Mesendoderm (in vitro differentiated cells): Measurements from ENCODE around the gene EVI2B.

ENCODE experiments used
- DNase-seq: peaks from one replicate; pipeline ENCODE4 v3.0.0; 2013
- H2AK5ac ChIP-seq: 2 replicates; pipeline ENCODE4 v1.6.1; 2013; ENCODE audit warnings: low read length, inconsistent platforms
- H2BK120ac ChIP-seq: 2 replicates; pipeline ENCODE4 v1.6.1; 2013; ENCODE audit warnings: low read depth, mild to moderate bottlenecking, low read length, moderate library complexity, mixed read lengths
- H2BK15ac ChIP-seq: replicated peaks from 2 replicates; pipeline ENCODE4 v1.6.1; 2013; ENCODE audit warnings: low read depth, mild to moderate bottlenecking, moderate library complexity
- H2BK5ac ChIP-seq: 2 replicates; pipeline ENCODE4 v1.6.1; 2013; ENCODE audit warnings: low read length, inconsistent platforms
- H3K18ac ChIP-seq: 2 replicates; pipeline ENCODE4 v1.6.1; 2013; ENCODE audit warnings: mild to moderate bottlenecking, low read length, mixed read lengths
- H3K23ac ChIP-seq: one replicate; pipeline ENCODE4 v1.6.1; 2013; ENCODE audit warnings: low read length
- H3K27ac ChIP-seq: 2 replicates; pipeline ENCODE4 v1.5.1; 2013; ENCODE audit warnings: low read depth, mild to moderate bottlenecking, inconsistent platforms, low read length, moderate library complexity
- H3K27me3 ChIP-seq: 2 replicates; pipeline ENCODE4 v1.6.1; 2013; ENCODE audit warnings: low read length, control low read depth, mild to moderate bottlenecking, inconsistent platforms; ENCODE audit not compliant: insufficient read depth, poor library complexity
- H3K36me3 ChIP-seq: 2 replicates; pipeline ENCODE4 v1.6.1; 2013; ENCODE audit warnings: low read length, inconsistent platforms; ENCODE audit not compliant: control insufficient read depth, insufficient read depth
- H3K4ac ChIP-seq: one replicate; pipeline ENCODE4 v1.6.1; 2013; ENCODE audit warnings: low read depth, mild to moderate bottlenecking, low read length, moderate library complexity
- H3K4me1 ChIP-seq: 2 replicates; pipeline ENCODE4 v1.6.1; 2013; ENCODE audit warnings: low read depth, low read length, inconsistent platforms; ENCODE audit not compliant: control insufficient read depth
- H3K4me2 ChIP-seq: 2 replicates; pipeline ENCODE4 v1.6.1; 2013; ENCODE audit warnings: low read length
- H3K4me3 ChIP-seq: 2 replicates; pipeline ENCODE4 v1.5.1; 2013; ENCODE audit warnings: mild to moderate bottlenecking, low read length
- H3K56ac ChIP-seq: one replicate; pipeline ENCODE4 v1.6.1; 2013; ENCODE audit warnings: low read length
- H3K79me1 ChIP-seq: 2 replicates; pipeline ENCODE4 v1.6.1; 2013; ENCODE audit warnings: low read length, inconsistent platforms
- H3K79me2 ChIP-seq: 2 replicates; pipeline ENCODE4 v1.6.1; 2013; ENCODE audit warnings: mild to moderate bottlenecking, low read length; ENCODE audit not compliant: control insufficient read depth, insufficient read depth
- H3K9ac ChIP-seq: 2 replicates; pipeline ENCODE4 v1.6.1; 2013; ENCODE audit warnings: low read length, inconsistent platforms
- H4K5ac ChIP-seq: one replicate; pipeline ENCODE4 v1.6.1; 2013; ENCODE audit warnings: low read length
- H4K8ac ChIP-seq: one replicate; pipeline ENCODE4 v1.6.1; 2013; ENCODE audit warnings: low read depth, mild to moderate bottlenecking, control low read depth, low read length, moderate library complexity
- WGBS: extraction: QIAGEN DNeasy Blood & Tissue Kit; methylation state at CpG from one replicate; pipeline ENCODE4 v1.1.7; 2013; ENCODE audit warnings: low lambda C conversion rate, missing lambda C conversion rate; ENCODE audit not compliant: insufficient coverage; ENCODE audit errors: extremely low coverage; 5-methylcytosine and 5-hydroxymethylcytosine counted together

Gene EVI2B

GRCh38 chr17:31254654-31255053 is 59.2 kb downstream of the EVI2B start:
- Histone ChIP-seq H3K36me3 (no peaks in the 10 kb centered on the region), H3K79me2 (no peaks in the 10 kb centered on the region), H3K27ac (no peak overlapping the region), H2BK5ac (no peak overlapping the region), H3K4me1 (no peaks in the 10 kb centered on the region), H3K4ac (no peak overlapping the region), H3K4me3 (no peak overlapping the region), H2BK15ac (no peak overlapping the region), H3K18ac (no peak overlapping the region), H3K9ac (no peak overlapping the region), H3K23ac (no peak overlapping the region), H2AK5ac (no peak overlapping the region), H4K5ac (no peak overlapping the region), H3K56ac (no peak overlapping the region), H4K8ac (no peak overlapping the region), H3K79me1 (no peaks in the 10 kb centered on the region), H3K4me2 (no peak overlapping the region), H3K27me3 (no peaks in the 10 kb centered on the region), H2BK120ac (no peak overlapping the region)
- DNase-seq, result no peak
- no CpG with 5 or more reads among the region's 2 CpGs for WGBS
